NCI-H774 (cell line): ENCODE data around the gene EPM2A.
A peak's percentile ranks its signal among the peaks of the same experiment; 100 is the strongest.

Experiments used
- DNase-seq: peaks from one replicate; lab custom pipeline; 2025; lab: John Stamatoyannopoulos, UW

The EPM2A gene

GRCh38 chr6:145670311-145670710 lies 65.0 kb downstream of the EPM2A start:
- DNase-seq, result no peak

- no peak for DNase-seq
Measured at GRCh38 chr6:145669627-145670034, 65.7 kb downstream of the EPM2A start.

- DNase-seq, result no peak
Measured at GRCh38 chr6:145668844-145669243, 66.5 kb downstream of the EPM2A start.

GRCh38 chr6:145660676-145661075 lies 74.6 kb downstream of the EPM2A start:
- DNase-seq, result no peak

GRCh38 chr6:145656128-145656527 lies 79.2 kb downstream of the EPM2A start:
- no peak for DNase-seq

GRCh38 chr6:145652572-145652971 lies 82.7 kb downstream of the EPM2A start:
- DNase-seq, result no peak

- DNase-seq, result no peak
Measured at GRCh38 chr6:145651988-145652387, 83.3 kb downstream of the EPM2A start.

GRCh38 chr6:145648149-145648548 lies 87.2 kb downstream of the EPM2A start:
- no peak for DNase-seq

- no peak for DNase-seq
Measured at GRCh38 chr6:145647602-145648001, 87.7 kb downstream of the EPM2A start.

GRCh38 chr6:145643760-145644159 lies 91.6 kb downstream of the EPM2A start:
- DNase-seq, result no peak

- peak; percentile 83 for DNase-seq
Measured at GRCh38 chr6:145633981-145634627, 101.2 kb downstream of the EPM2A start.

- no peak for DNase-seq
Measured at GRCh38 chr6:145632971-145633370, 102.3 kb downstream of the EPM2A start.

- peak; percentile 8 for DNase-seq
Measured at GRCh38 chr6:145631374-145631773, 103.9 kb downstream of the EPM2A start.

GRCh38 chr6:145630598-145630997 lies 104.7 kb downstream of the EPM2A start:
- no peak for DNase-seq

GRCh38 chr6:145629478-145629877 lies 105.8 kb downstream of the EPM2A start:
- no peak for DNase-seq

- DNase-seq, result no peak
Measured at GRCh38 chr6:145627451-145627850, 107.9 kb downstream of the EPM2A start.

- no peak for DNase-seq
Measured at GRCh38 chr6:145626857-145627256, 108.5 kb downstream of the EPM2A start.

GRCh38 chr6:145623231-145623630 lies 112.1 kb downstream of the EPM2A start:
- DNase-seq, result no peak

- DNase-seq, result no peak
Measured at GRCh38 chr6:145621776-145622175, 113.5 kb downstream of the EPM2A start.

GRCh38 chr6:145620088-145620487 lies 115.2 kb downstream of the EPM2A start:
- DNase-seq, result no peak

GRCh38 chr6:145609521-145609920 lies 125.8 kb downstream of the EPM2A start:
- DNase-seq, result no peak

- DNase-seq, result no peak
Measured at GRCh38 chr6:145608850-145609249, 126.5 kb downstream of the EPM2A start.

GRCh38 chr6:145603991-145604390 lies 131.3 kb downstream of the EPM2A start:
- DNase-seq, result no peak

- no peak for DNase-seq
Measured at GRCh38 chr6:145603424-145603833, 131.9 kb downstream of the EPM2A start.
